HCT116 (cell line): ENCODE data around the gene ABR. TPM values are rescaled to one million over a fixed set of nuclear protein-coding genes. Genes with fewer than 3 reads are reported as not detected.

Experiments used
- ATAC-seq: fragments of 200-7000 bp; cut with Tn5 transposase; 2 replicates; pipeline ENCODE4 v1.9.1; 2020; ENCODE audit warnings: mild to moderate bottlenecking, moderate library complexity
- BruUV-seq: library from RNA; stranded (reverse); fragments of 400-500 nt; replicated peaks from 2 replicates; lab custom pipeline; 2021; lab: Mats Ljungman, UMichigan
- CTCF ChIA-PET: fragments of 300-600 bp; sonication (Branson Sonifier 250); formaldehyde crosslinking; loops from one replicate; lab custom pipeline; 2021; ENCODE audit warnings: antibody characterized with exemption; lab: Charles Lee
- POLR2A ChIA-PET: fragments of 300-600, 350-600 bp; sonication (Branson Sonifier 250); formaldehyde crosslinking; loops from one replicate; lab custom pipeline; 2021; ENCODE audit warnings: antibody characterized with exemption; lab: Charles Lee
- RAD21 ChIA-PET, 2 experiments: fragments of 300-600 bp; sonication (Branson Sonifier 250); formaldehyde crosslinking; loops; one replicate each; lab custom pipeline; 2023; ENCODE audit warnings: low total read pairs in 2 of 2; ENCODE audit not compliant: uncharacterized antibody in 2 of 2, unreplicated experiment in 2 of 2, low non-redundant PET in 1 of 2; lab: Charles Lee
- DNase-seq: peaks from one replicate; pipeline ENCODE4 v3.0.0-alpha.2; 2010; ENCODE audit warnings: low read depth, low spot score
- H2AFZ ChIP-seq: fragments of 200-600 bp; shearing (Covaris generic), sonication (generic); 2 replicates; pipeline ENCODE4 v1.6.1; 2017; ENCODE audit warnings: low read depth, mixed run types, mixed read lengths, antibody characterized with exemption, low read length; ENCODE audit not compliant: poor library complexity, severe bottlenecking
- H3K27ac ChIP-seq: 2 replicates; pipeline ENCODE4 v1.5.1; 2012; ENCODE audit warnings: low read depth, low read length
- H3K27me3 ChIP-seq: fragments of 200-600 bp; sonication (generic); 2 replicates; pipeline ENCODE4 v1.6.1; 2016; ENCODE audit warnings: mixed run types, low read length, mixed read lengths; ENCODE audit not compliant: insufficient read depth
- H3K36me3 ChIP-seq, 2 experiments: fragments of 200-500 bp in 1 of 2; fragments of 200-600 bp in 1 of 2; sonication (Bioruptor generic) in 1 of 2; sonication (generic) in 1 of 2; 2 replicates each; pipeline versions ENCODE4 v1.5.1 to v1.6.1; 2014 to 2016; ENCODE audit warnings: low read length in 2 of 2, inconsistent platforms in 1 of 2, mixed read lengths in 1 of 2, mixed run types in 1 of 2; ENCODE audit not compliant: insufficient read depth in 2 of 2, control insufficient read depth in 1 of 2
- H3K4me1 ChIP-seq, 2 experiments: fragments of 200-600 bp in 1 of 2; sonication (generic) in 1 of 2; 2 replicates each; pipeline versions ENCODE4 v1.5.1 to v1.6.1; 2012 to 2017; ENCODE audit warnings: low read length in 2 of 2, inconsistent platforms in 1 of 2, mild to moderate bottlenecking in 1 of 2, mixed read lengths in 1 of 2, mixed run types in 1 of 2, moderate library complexity in 1 of 2; ENCODE audit not compliant: insufficient read depth in 2 of 2, control insufficient read depth in 1 of 2
- H3K4me2 ChIP-seq: fragments of 200-600 bp; sonication (generic); 2 replicates; pipeline ENCODE4 v1.6.1; 2017; ENCODE audit warnings: mixed run types, low read length, mixed read lengths
- H3K4me3 ChIP-seq, 2 experiments: fragments of 200-600 bp in 1 of 2; sonication (generic) in 1 of 2; replicated peaks in 1 of 2; 2 replicates each; pipeline ENCODE4 v1.5.1; 2011 to 2016; ENCODE audit warnings: low read length in 2 of 2, control low read depth in 1 of 2, low read depth in 1 of 2, mild to moderate bottlenecking in 1 of 2, mixed read lengths in 1 of 2, mixed run types in 1 of 2
- H3K79me2 ChIP-seq: fragments of 200-600 bp; sonication (generic); 2 replicates; pipeline ENCODE4 v1.6.1; 2017; ENCODE audit warnings: mild to moderate bottlenecking, mixed run types, low read length, moderate library complexity, mixed read lengths; ENCODE audit not compliant: insufficient read depth
- H3K9ac ChIP-seq: fragments of 200-600 bp; sonication (generic); 2 replicates; pipeline ENCODE4 v1.6.1; 2016; ENCODE audit warnings: low read length, mixed read lengths
- H3K9me2 ChIP-seq: fragments of 200-600 bp; sonication (generic), shearing (Covaris generic); 2 replicates; pipeline ENCODE4 v1.6.1; 2017; ENCODE audit warnings: mixed run types, mild to moderate bottlenecking, moderate library complexity; ENCODE audit not compliant: insufficient read depth
- H3K9me3 ChIP-seq, 2 experiments: fragments of 200-500 bp in 1 of 2; fragments of 200-600 bp in 1 of 2; sonication (Bioruptor generic) in 1 of 2; sonication (generic) in 1 of 2; 2 replicates each; pipeline ENCODE4 v1.6.1; 2014 to 2017; ENCODE audit warnings: low read length in 2 of 2, mixed read lengths in 2 of 2, inconsistent platforms in 1 of 2, low read depth in 1 of 2, mild to moderate bottlenecking in 1 of 2, mixed run types in 1 of 2, moderate library complexity in 1 of 2; ENCODE audit not compliant: control insufficient read depth in 1 of 2, insufficient read depth in 1 of 2
- H4K20me1 ChIP-seq: fragments of 200-600 bp; sonication (generic), shearing (Covaris generic); 2 replicates; pipeline ENCODE4 v1.6.1; 2017; ENCODE audit warnings: mixed run types, mild to moderate bottlenecking, moderate library complexity; ENCODE audit not compliant: insufficient read depth
- CTCF ChIP-seq, 3 experiments: fragments of 200-600 bp in 1 of 3; sonication (generic) in 1 of 3; IDR thresholded peaks in 2 of 3; conservative IDR thresholded peaks in 1 of 3; 2 replicates each; pipeline ENCODE4 v1.5.1; 2012 to 2017; ENCODE audit warnings: low read depth in 2 of 3, low read length in 2 of 3, antibody characterized with exemption in 1 of 3, borderline replicate concordance in 1 of 3, control low read depth in 1 of 3, mild to moderate bottlenecking in 1 of 3, mixed read lengths in 1 of 3, mixed run types in 1 of 3, moderate library complexity in 1 of 3; ENCODE audit not compliant: insufficient read depth in 1 of 3
- EGR1 ChIP-seq: IDR thresholded peaks from 2 replicates; pipeline ENCODE4 v1.6.1; 2012; ENCODE audit warnings: low read depth
- EZH2phosphoT487 ChIP-seq: fragments of 200-600 bp; IDR thresholded peaks from 2 replicates; pipeline ENCODE4 v1.6.1; 2018; ENCODE audit warnings: antibody characterized with exemption, borderline replicate concordance
- FOSL1 ChIP-seq: IDR thresholded peaks from 2 replicates; pipeline ENCODE4 v1.6.1; 2012; ENCODE audit warnings: low read depth
- MAX ChIP-seq: IDR thresholded peaks from 2 replicates; pipeline ENCODE4 v1.6.1; 2012
- POLR2A ChIP-seq: IDR thresholded peaks from 2 replicates; pipeline ENCODE4 v1.7.0; 2011; ENCODE audit warnings: borderline replicate concordance; ENCODE audit not compliant: insufficient read depth, insufficient read length; ENCODE audit errors: extremely low read depth
- POLR2AphosphoS5 ChIP-seq: IDR thresholded peaks from 2 replicates; pipeline ENCODE4 v1.6.1; 2011; ENCODE audit warnings: mild to moderate bottlenecking, low read depth, low read length, moderate library complexity
- RAD21 ChIP-seq: IDR thresholded peaks from 2 replicates; pipeline ENCODE4 v1.6.1; 2012; ENCODE audit warnings: low read depth, mild to moderate bottlenecking
- SP1 ChIP-seq: IDR thresholded peaks from 2 replicates; pipeline ENCODE4 v1.6.1; 2012; ENCODE audit warnings: low read depth
- SRF ChIP-seq: IDR thresholded peaks from 2 replicates; pipeline ENCODE4 v1.6.1; 2012; ENCODE audit warnings: low read depth
- TCF7L2 ChIP-seq: IDR thresholded peaks from 2 replicates; pipeline ENCODE4 v1.7.0; 2011; ENCODE audit warnings: borderline replicate concordance, inconsistent platforms; ENCODE audit not compliant: insufficient read depth, insufficient read length; ENCODE audit errors: extremely low read depth
- YY1 ChIP-seq: IDR thresholded peaks from 2 replicates; pipeline ENCODE4 v1.6.1; 2011; ENCODE audit warnings: low read length, low read depth, moderate library complexity, mild to moderate bottlenecking; ENCODE audit not compliant: insufficient replicate concordance; ENCODE audit errors: extremely low read depth
- ZNF274 ChIP-seq: fragments of 200-500 bp; sonication (Bioruptor generic); IDR thresholded peaks from 2 replicates; pipeline ENCODE4 v1.6.1; 2014; ENCODE audit warnings: mild to moderate bottlenecking, low read depth, low read length, inconsistent platforms
- intact Hi-C: fragments of 100-400 bp; cut with micrococcal nuclease; formaldehyde crosslinking; loops from 2 replicates; pipeline ENCODE4 v1.10.0; 2022
- total RNA-seq: library from RNA; stranded (reverse); gene quantifications from one replicate; pipeline ENCODE4 v1.2.1, GENCODE V29; 2021; ENCODE audit not compliant: unreplicated experiment

The ABR gene
- total RNA-seq, 1 experiment from 2014 or later: 58.5 TPM

- BruUV-seq: no TSS peak
- Histone ChIP-seq H3K36me3 (peaks cover 0 to 5% of the 10 kb centered on the region in 2 experiments; a peak in 1 of 4 replicates), H3K4me1 (peaks cover 41 to 50% of the 10 kb centered on the region in 2 experiments), H3K9me3 (no peaks in the 10 kb centered on the region), H4K20me1 (no peaks in the 10 kb centered on the region), H3K4me2 (peak overlapping the region; percentile 83), H2AFZ (no peak overlapping the region), H3K27ac (peak overlapping the region; percentile 96), H3K9me2 (no peaks in the 10 kb centered on the region), H3K9ac (peak overlapping the region; percentile 79), H3K4me3 (peak overlapping the region; percentile 67 to 79), H3K79me2 (no peaks in the 10 kb centered on the region; the same call in 1 of the 2 replicates), H3K27me3 (no peaks in the 10 kb centered on the region)
- POLR2A ChIA-PET: interaction anchor here (0.6 kb wide), 1 partner anchor 224 kb away, joined by 4 read pairs; no protein-coding TSS in a partner anchor
- intact Hi-C loops: no loop called here
- CTCF ChIA-PET: interaction anchor here (0.6 to 0.7 kb wide), 2 partner anchors 15 to 23 kb away, joined by 3 to 4 read pairs; no protein-coding TSS in a partner anchor
- DNase-seq (no peak), ATAC-seq (no peak)
- RAD21 ChIA-PET: no interaction called here
- TF ChIP-seq SRF: no peak
These were observed 71.9 kb downstream of the ABR start for GRCh38 chr17:1107777-1108477.

DNA sequence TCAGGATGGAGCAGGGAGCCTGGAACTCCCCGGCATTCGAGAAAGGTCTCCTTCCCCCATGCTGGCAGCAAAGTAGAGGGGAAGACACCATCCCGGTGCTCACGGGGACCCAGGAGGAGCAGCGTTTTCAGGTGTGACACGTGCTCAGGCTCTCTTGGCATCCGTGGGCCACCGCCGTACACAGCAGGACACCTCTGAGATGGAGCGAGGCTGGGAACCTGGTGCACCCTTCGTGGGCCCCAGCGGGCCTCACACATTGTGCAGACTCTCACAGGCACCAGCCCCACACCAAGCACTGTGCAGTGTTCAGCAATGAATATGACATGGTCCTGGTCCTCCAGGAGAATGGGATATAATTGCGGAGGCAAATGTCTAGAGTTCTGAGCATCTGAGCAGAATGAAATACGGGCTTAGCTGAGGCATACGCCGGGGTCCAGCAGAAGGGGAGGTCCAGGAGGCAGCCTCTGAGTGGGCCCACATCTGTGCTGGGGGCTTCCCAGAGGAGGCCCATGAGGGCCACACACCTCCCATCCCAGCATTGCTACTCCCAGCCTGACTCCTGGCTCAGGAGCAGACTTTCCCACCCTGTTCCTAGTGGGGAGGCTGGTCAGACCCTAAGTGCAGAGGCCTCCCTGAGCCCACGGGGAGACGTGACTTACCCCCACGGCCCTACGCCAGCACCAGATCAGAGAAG, 72.6 kb downstream of the ABR start:
- no peaks in the 10 kb centered on the region for H3K27me3 ChIP-seq
- no peak for ATAC-seq
- BruUV-seq: TSS peak; percentile 8
- H3K9me3 ChIP-seq: no peaks in the 10 kb centered on the region
- no peak overlapping the region; the same call in 1 of the 2 replicates for H3K27ac ChIP-seq
- peak overlapping the region in 1 of 2 experiments; percentile 67; a peak in 2 of 4 replicates for H3K4me3 ChIP-seq
- DNase-seq: no peak
- H4K20me1 ChIP-seq: no peaks in the 10 kb centered on the region
- H3K9ac ChIP-seq: 0 out of 2 replicates have a peak overlapping the region, but pooled peaks have one; percentile 79
- H3K9me2 ChIP-seq: no peaks in the 10 kb centered on the region
- peak overlapping the region; percentile 83 for H3K4me2 ChIP-seq
- ChIA-PET CTCF (interaction anchor here (0.6 kb wide), 1 partner anchor 22 kb away, joined by 4 read pairs; no protein-coding TSS in a partner anchor), POLR2A (no interaction called here), RAD21 (no interaction called here)
- no peak overlapping the region for H2AFZ ChIP-seq
- H3K4me1 ChIP-seq: peaks cover 34 to 44% of the 10 kb centered on the region in 2 experiments
- intact Hi-C loops: no loop called here
- H3K36me3 ChIP-seq: peaks cover 0 to 5% of the 10 kb centered on the region in 2 experiments; a peak in 1 of 4 replicates
- H3K79me2 ChIP-seq: no peaks in the 10 kb centered on the region; the same call in 1 of the 2 replicates
- no peak for TF ChIP-seq ZNF274
- TF ChIP-seq POLR2AphosphoS5: no peak
- TF ChIP-seq MAX: no peak
- TF ChIP-seq TCF7L2: no peak
- TF ChIP-seq RAD21: no peak
- no peak for TF ChIP-seq POLR2A
- TF ChIP-seq YY1: no peak
- no peak for TF ChIP-seq EGR1
- no peak for TF ChIP-seq EZH2phosphoT487
- no peak for TF ChIP-seq SP1
- TF ChIP-seq CTCF (IDR thresholded peaks at IDR 0.05 in 2 of 3, conservative IDR thresholded peaks at IDR 0.05 in 1 of 3; ENCODE audit: borderline replicate concordance in 1 of 3, insufficient read depth in 1 of 3, low read depth in 2 of 3, low read length in 2 of 3): no peak
- no peak for TF ChIP-seq FOSL1
